Astrocyte of the spinal cord (primary cell): Measurements from ENCODE around the gene CADPS.

Source experiments
- DNase-seq: peaks from one replicate; pipeline ENCODE4 v3.0.0; 2011; ENCODE audit warnings: low read depth, low spot score
- H3K4me3 ChIP-seq: 2 replicates; pipeline ENCODE4 v1.5.1; 2011; ENCODE audit warnings: low read depth, mild to moderate bottlenecking, low read length, moderate library complexity
- in situ Hi-C: cut with HindIII; loops from 2 replicates; pipeline ENCODE4 v1.10.0; 2017; ENCODE audit warnings: low sequenced_read_pairs
- TF ChIP-seq, protein P1 (sequence below): IDR thresholded peaks from 2 replicates; pipeline ENCODE4 v1.5.1; 2012; ENCODE audit warnings: low read depth, mild to moderate bottlenecking, low read length, inconsistent platforms

The CADPS gene

GRCh38 chr3:62703451-62704167 is 171.6 kb downstream of the CADPS start:
- TF ChIP-seq, protein P1, sequence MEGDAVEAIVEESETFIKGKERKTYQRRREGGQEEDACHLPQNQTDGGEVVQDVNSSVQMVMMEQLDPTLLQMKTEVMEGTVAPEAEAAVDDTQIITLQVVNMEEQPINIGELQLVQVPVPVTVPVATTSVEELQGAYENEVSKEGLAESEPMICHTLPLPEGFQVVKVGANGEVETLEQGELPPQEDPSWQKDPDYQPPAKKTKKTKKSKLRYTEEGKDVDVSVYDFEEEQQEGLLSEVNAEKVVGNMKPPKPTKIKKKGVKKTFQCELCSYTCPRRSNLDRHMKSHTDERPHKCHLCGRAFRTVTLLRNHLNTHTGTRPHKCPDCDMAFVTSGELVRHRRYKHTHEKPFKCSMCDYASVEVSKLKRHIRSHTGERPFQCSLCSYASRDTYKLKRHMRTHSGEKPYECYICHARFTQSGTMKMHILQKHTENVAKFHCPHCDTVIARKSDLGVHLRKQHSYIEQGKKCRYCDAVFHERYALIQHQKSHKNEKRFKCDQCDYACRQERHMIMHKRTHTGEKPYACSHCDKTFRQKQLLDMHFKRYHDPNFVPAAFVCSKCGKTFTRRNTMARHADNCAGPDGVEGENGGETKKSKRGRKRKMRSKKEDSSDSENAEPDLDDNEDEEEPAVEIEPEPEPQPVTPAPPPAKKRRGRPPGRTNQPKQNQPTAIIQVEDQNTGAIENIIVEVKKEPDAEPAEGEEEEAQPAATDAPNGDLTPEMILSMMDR: no peak
- H3K4me3 ChIP-seq: no peak overlapping the region
- in situ Hi-C loops: no loop called here
- DNase-seq: no peak

DNA sequence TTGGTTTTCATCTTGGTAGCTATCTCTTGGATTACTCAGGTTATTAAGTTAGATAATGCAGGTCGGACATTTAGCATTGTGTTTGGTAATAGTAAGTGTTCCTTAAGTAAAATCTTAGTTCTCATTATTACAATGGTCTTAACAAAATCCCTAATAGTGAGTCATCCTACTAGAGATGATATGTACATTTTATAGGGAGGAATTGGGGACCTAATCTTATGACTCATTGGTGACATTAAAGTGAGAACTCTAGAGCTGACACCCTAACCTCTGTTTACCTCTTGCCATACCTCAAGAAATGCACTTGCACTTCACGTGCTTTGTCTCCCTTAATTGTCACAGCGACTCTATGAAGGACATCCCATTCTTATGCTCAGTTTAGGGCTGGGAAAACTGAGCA is 174.9 kb downstream of the CADPS start:
- in situ Hi-C loops: no loop called here
- TF ChIP-seq, protein P1: no peak
- no peak for DNase-seq
- H3K4me3 ChIP-seq: no peak overlapping the region

GRCh38 chr3:62699728-62700127 is 175.5 kb downstream of the CADPS start:
- in situ Hi-C loops: no loop called here
- no peak overlapping the region for H3K4me3 ChIP-seq
- TF ChIP-seq, protein P1: no peak
- no peak for DNase-seq

- no peak for DNase-seq
- TF ChIP-seq, protein P1: no peak
- in situ Hi-C loops: no loop called here
- no peak overlapping the region for H3K4me3 ChIP-seq
Observed at GRCh38 chr3:62696011-62696410, 179.2 kb downstream of the CADPS start.

DNA sequence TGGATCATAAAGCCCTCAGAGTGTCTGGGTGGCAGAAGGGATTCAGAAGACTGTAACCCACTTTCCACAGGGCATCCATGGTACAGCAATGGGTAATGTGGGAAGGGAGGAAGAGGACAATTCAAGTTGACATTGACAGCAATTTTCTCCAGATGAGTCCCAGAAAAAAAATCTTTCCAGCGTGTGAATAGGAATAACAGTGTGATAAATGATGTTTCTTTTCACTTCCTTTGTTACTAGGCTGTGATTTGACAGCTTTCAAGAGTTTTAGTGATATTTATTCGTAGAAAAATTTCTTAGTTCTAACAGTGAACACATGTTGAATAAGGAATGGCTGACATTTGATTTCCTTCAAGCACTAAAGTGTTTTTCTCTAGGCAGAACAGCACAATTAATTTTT is 186.4 kb downstream of the CADPS start:
- TF ChIP-seq, protein P1: no peak
- H3K4me3 ChIP-seq: no peak overlapping the region
- in situ Hi-C loops: no loop called here
- no peak for DNase-seq

GRCh38 chr3:62688050-62688449 is 187.2 kb downstream of the CADPS start:
- no peak overlapping the region for H3K4me3 ChIP-seq
- in situ Hi-C loops: no loop called here
- no peak for DNase-seq
- TF ChIP-seq, protein P1: no peak
